ENCODE measurements around the gene PTBP3. TPM values are rescaled to one million over a fixed set of nuclear protein-coding genes. Genes with fewer than 3 reads are reported as not detected.
"Not testable (repeated sequence)": the region's sequence is repeated elsewhere in the genome, so short reads cannot be mapped to it uniquely, and the experiment has no call there.

Gene PTBP3
- polyA plus RNA-seq, 3 donors = 33.6 to 68.3 (median 51.4) TPM

DNA sequence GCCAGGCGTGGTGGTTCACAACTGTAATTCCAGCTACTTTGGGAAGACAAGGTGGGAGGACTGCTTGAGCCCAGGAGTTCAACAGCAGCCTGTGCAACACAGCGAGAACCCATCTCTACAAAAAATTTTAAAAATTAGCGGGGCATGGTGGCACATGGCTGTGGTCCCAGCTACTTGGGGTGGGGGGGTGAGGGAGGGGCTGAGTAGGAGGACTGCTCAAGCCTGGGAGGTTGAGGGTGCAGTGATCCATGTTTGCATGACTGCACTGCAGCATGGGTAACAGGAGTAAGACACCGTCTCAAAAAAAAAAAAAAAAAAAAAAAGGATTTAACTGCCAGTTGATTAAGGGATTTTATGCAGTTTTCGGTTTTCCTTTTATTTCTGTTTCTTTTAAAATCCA, 65.0 kb downstream of the PTBP3 start:
- TF ChIP-seq, protein P1, sequence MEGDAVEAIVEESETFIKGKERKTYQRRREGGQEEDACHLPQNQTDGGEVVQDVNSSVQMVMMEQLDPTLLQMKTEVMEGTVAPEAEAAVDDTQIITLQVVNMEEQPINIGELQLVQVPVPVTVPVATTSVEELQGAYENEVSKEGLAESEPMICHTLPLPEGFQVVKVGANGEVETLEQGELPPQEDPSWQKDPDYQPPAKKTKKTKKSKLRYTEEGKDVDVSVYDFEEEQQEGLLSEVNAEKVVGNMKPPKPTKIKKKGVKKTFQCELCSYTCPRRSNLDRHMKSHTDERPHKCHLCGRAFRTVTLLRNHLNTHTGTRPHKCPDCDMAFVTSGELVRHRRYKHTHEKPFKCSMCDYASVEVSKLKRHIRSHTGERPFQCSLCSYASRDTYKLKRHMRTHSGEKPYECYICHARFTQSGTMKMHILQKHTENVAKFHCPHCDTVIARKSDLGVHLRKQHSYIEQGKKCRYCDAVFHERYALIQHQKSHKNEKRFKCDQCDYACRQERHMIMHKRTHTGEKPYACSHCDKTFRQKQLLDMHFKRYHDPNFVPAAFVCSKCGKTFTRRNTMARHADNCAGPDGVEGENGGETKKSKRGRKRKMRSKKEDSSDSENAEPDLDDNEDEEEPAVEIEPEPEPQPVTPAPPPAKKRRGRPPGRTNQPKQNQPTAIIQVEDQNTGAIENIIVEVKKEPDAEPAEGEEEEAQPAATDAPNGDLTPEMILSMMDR (IDR thresholded peaks at IDR 0.05) = no peak
- H3K4me3 Mint-ChIP-seq = no peak overlapping the region
- DNase-seq = no peak
- H3K36me3 Mint-ChIP-seq = peaks cover 47 to 74% of the 10 kb centered on the region in 2 donors
- WGBS (ENCODE audit: insufficient coverage) = 100% methylated on average over 1 of the region's 5 CpGs
- Histone ChIP-seq H3K4me2 (replicated peaks; ENCODE audit: extremely low read depth, low read length, poor library complexity, severe bottlenecking) (no peak overlapping the region), H3K9ac (ENCODE audit: insufficient read depth, low read length, poor library complexity, severe bottlenecking) (no peak overlapping the region), H3K4me1 (ENCODE audit: control insufficient read depth in 1 of 2, insufficient read depth in 2 of 2, low read length in 2 of 2) (no peaks in the 10 kb centered on the region), H3K9me3 (replicated peaks in 1 of 2; ENCODE audit: control insufficient read depth in 1 of 2, insufficient read depth in 1 of 2, low read length in 2 of 2) (no peaks in the 10 kb centered on the region), H3K27ac (ENCODE audit: low read depth in 1 of 2, low read length in 2 of 2) (no peak overlapping the region), H2AFZ (ENCODE audit: insufficient read depth, low read depth, low read length, poor library complexity, severe bottlenecking) (no peak overlapping the region), H3K4me3 (replicated peaks in 1 of 3; ENCODE audit: low read depth in 2 of 3, low read length in 3 of 3) (no peak overlapping the region), H4K20me1 (ENCODE audit: insufficient read depth, low read length) (peaks cover 96% of the 10 kb centered on the region), H3K27me3 (ENCODE audit: control insufficient read depth in 2 of 2, insufficient read depth in 2 of 2, low read length in 2 of 2) (no peaks in the 10 kb centered on the region), H3K79me2 (ENCODE audit: insufficient read depth, low read length) (peaks cover 76% of the 10 kb centered on the region), H3K36me3 (replicated peaks in 1 of 2; ENCODE audit: control insufficient read depth in 1 of 2, insufficient read depth in 2 of 2, low read length in 2 of 2) (peaks cover 28 to 77% of the 10 kb centered on the region in 2 donors)
- peak overlapping the region in 1 of 7 donors; percentile 59 for H3K27ac Mint-ChIP-seq
- no peaks in the 10 kb centered on the region for H3K27me3 Mint-ChIP-seq (ENCODE audit: low read depth in 3 of 3)
- intact Hi-C loops (cut with micrococcal nuclease) = no loop called here
- H3K4me1 Mint-ChIP-seq = no peaks in the 10 kb centered on the region
- H3K9me3 Mint-ChIP-seq = no peaks in the 10 kb centered on the region

DNA sequence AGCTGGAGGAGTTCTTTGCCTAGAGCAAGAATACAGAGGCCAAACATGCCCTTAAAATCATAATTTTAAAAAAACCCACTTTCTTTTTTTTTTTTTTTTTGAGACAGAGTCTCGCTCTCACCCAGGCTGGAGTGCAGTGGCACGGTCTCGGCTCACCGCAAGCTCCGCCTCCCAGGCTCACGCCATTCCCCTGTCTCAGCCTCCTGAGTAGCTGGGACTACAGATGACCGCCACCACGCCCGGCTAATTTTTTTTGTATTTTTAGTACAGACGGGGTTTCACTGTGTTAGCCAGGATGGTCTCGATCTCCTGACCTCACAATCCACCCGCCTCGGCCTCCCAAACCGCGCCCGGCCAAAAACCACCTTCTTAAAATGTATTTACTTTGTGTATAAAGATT, 66.3 kb downstream of the PTBP3 start:
- H3K4me1 ChIP-seq (ENCODE audit: control insufficient read depth in 1 of 2, insufficient read depth in 2 of 2, low read length in 2 of 2); DNase-seq; H3K9me3 Mint-ChIP-seq; H3K4me3 ChIP-seq (replicated peaks in 1 of 3; ENCODE audit: low read depth in 2 of 3, low read length in 3 of 3); H3K4me3 Mint-ChIP-seq; intact Hi-C loops (cut with micrococcal nuclease); H3K9ac ChIP-seq (ENCODE audit: insufficient read depth, low read length, poor library complexity, severe bottlenecking); H3K27ac ChIP-seq (ENCODE audit: low read depth in 1 of 2, low read length in 2 of 2); H3K9me3 ChIP-seq (replicated peaks in 1 of 2; ENCODE audit: control insufficient read depth in 1 of 2, insufficient read depth in 1 of 2, low read length in 2 of 2); H3K27me3 Mint-ChIP-seq (ENCODE audit: low read depth in 3 of 3); H3K4me2 ChIP-seq (replicated peaks; ENCODE audit: extremely low read depth, low read length, poor library complexity, severe bottlenecking); H2AFZ ChIP-seq (ENCODE audit: insufficient read depth, low read depth, low read length, poor library complexity, severe bottlenecking); H3K27me3 ChIP-seq (ENCODE audit: control insufficient read depth in 2 of 2, insufficient read depth in 2 of 2, low read length in 2 of 2); H3K4me1 Mint-ChIP-seq: not testable (repeated sequence)
- peak overlapping the region in 1 of 7 donors; percentile 49 for H3K27ac Mint-ChIP-seq
- Histone ChIP-seq H3K36me3 (replicated peaks in 1 of 2; ENCODE audit: control insufficient read depth in 1 of 2, insufficient read depth in 2 of 2, low read length in 2 of 2) (peaks cover 37 to 83% of the 10 kb centered on the region in 2 donors), H3K79me2 (ENCODE audit: insufficient read depth, low read length) (peaks cover 75% of the 10 kb centered on the region), H4K20me1 (ENCODE audit: insufficient read depth, low read length) (peaks cover 95% of the 10 kb centered on the region)
- H3K36me3 Mint-ChIP-seq = peaks cover 53 to 76% of the 10 kb centered on the region in 2 donors
- WGBS (ENCODE audit: insufficient coverage) = 100% methylated on average over 1 of the region's 16 CpGs

All from CD14-positive monocyte (primary cell).